Keratinocyte (primary cell): ENCODE results near the gene CPAMD8. TPM values are rescaled to one million over a fixed set of nuclear protein-coding genes. Genes with fewer than 3 reads are reported as not detected.

ENCODE experiments used
- DNase-seq: peaks from one replicate; pipeline ENCODE4 v3.0.0-alpha.2; 2011; ENCODE audit warnings: low read depth, missing footprints, low spot score
- FAIRE-seq: peaks from 2 replicates; lab custom pipeline; 2011; peaks lifted over from hg19 to GRCh38; lab: Jason Lieb, UNC
- H2AFZ ChIP-seq: 2 replicates; pipeline ENCODE4 v1.6.0; 2012; ENCODE audit warnings: low read length, control low read depth, inconsistent platforms; ENCODE audit not compliant: control insufficient read depth
- H3K27ac ChIP-seq: 2 replicates; pipeline ENCODE4 v1.5.1; 2011; ENCODE audit warnings: low read length; ENCODE audit not compliant: control insufficient read depth, insufficient read depth
- H3K27me3 ChIP-seq: 3 replicates; pipeline ENCODE4 v1.6.0; 2011; ENCODE audit warnings: low read length; ENCODE audit not compliant: control insufficient read depth, insufficient read depth; ENCODE audit errors: extremely low read depth
- H3K36me3 ChIP-seq, 2 experiments: 2 replicates in 1 of 2; 3 replicates in 1 of 2; pipeline ENCODE4 v1.5.1; 2011; ENCODE audit warnings: low read length in 2 of 2, mild to moderate bottlenecking in 1 of 2; ENCODE audit not compliant: control insufficient read depth in 2 of 2, insufficient read depth in 2 of 2; ENCODE audit errors: extremely low read depth in 1 of 2
- H3K4me1 ChIP-seq: 3 replicates; pipeline ENCODE4 v1.5.1; 2011; ENCODE audit warnings: low read length; ENCODE audit not compliant: control insufficient read depth, insufficient read depth; ENCODE audit errors: extremely low read depth
- H3K4me2 ChIP-seq: 3 replicates; pipeline ENCODE4 v1.6.0; 2011; ENCODE audit warnings: low read depth, low read length; ENCODE audit not compliant: control insufficient read depth, insufficient read depth; ENCODE audit errors: extremely low read depth
- H3K4me3 ChIP-seq, 3 experiments: fragments of 200-600 bp in 1 of 3; sonication (generic) in 1 of 3; 2 replicates in 2 of 3; 3 replicates in 1 of 3; pipeline ENCODE4 v1.5.1; 2011 to 2016; ENCODE audit warnings: low read length in 3 of 3, mild to moderate bottlenecking in 3 of 3, control low read depth in 2 of 3, inconsistent platforms in 1 of 3, low read depth in 1 of 3, mixed read lengths in 1 of 3, mixed run types in 1 of 3, moderate library complexity in 1 of 3; ENCODE audit not compliant: control insufficient read depth in 2 of 3, insufficient read depth in 2 of 3; ENCODE audit errors: extremely low read depth in 1 of 3
- H3K79me2 ChIP-seq: 2 replicates; pipeline ENCODE4 v1.6.0; 2012; ENCODE audit warnings: low read length; ENCODE audit not compliant: control insufficient read depth, insufficient read depth
- H3K9ac ChIP-seq: 3 replicates; pipeline ENCODE4 v1.6.0; 2011; ENCODE audit warnings: low read length; ENCODE audit not compliant: control insufficient read depth, insufficient read depth; ENCODE audit errors: extremely low read depth
- H3K9me1 ChIP-seq: 3 replicates; pipeline ENCODE4 v1.6.0; 2011; ENCODE audit warnings: low read length; ENCODE audit not compliant: control insufficient read depth, insufficient read depth; ENCODE audit errors: extremely low read depth
- H3K9me3 ChIP-seq: 2 replicates; pipeline ENCODE4 v1.5.1; 2012; ENCODE audit warnings: low read depth, low read length; ENCODE audit not compliant: control insufficient read depth
- H4K20me1 ChIP-seq: 3 replicates; pipeline ENCODE4 v1.6.0; 2011; ENCODE audit warnings: low read length; ENCODE audit not compliant: control insufficient read depth, insufficient read depth; ENCODE audit errors: extremely low read depth
- CTCF ChIP-seq, 3 experiments: IDR thresholded peaks in 1 of 3; conservative IDR thresholded peaks in 1 of 3; optimal IDR thresholded peaks in 1 of 3; 2 replicates in 2 of 3; 3 replicates in 1 of 3; pipeline versions ENCODE3 to v1.5.1; 2011; ENCODE audit warnings: low read length in 3 of 3, mild to moderate bottlenecking in 3 of 3, moderate library complexity in 2 of 3, control low read depth in 1 of 3, inconsistent platforms in 1 of 3; ENCODE audit not compliant: insufficient read depth in 2 of 3; ENCODE audit errors: extremely low read depth in 1 of 3
- EZH2 ChIP-seq: IDR thresholded peaks from one replicate; pipeline ENCODE4 v1.6.1; 2012; ENCODE audit warnings: inconsistent platforms, mild to moderate bottlenecking, low read length, moderate library complexity
- dilution Hi-C: fragments of 300-500 bp; cut with MboI; formaldehyde crosslinking; loops from one replicate; pipeline ENCODE4 v1.7.0; 2020; ENCODE audit warnings: low sequenced_read_pairs; ENCODE audit not compliant: extremely low pct_ligation_motif_present
- polyA plus RNA-seq, 5 experiments: library from polyadenylated mRNA; depleted of rRNA in 3 of 5; stranded (reverse) in 3 of 5; stranded (forward) in 1 of 5; unstranded in 1 of 5; fragments of >200 nt; gene quantifications; 1 replicate in 1 of 5; 2 replicates in 3 of 5; 3 replicates in 1 of 5; pipeline versions ENCODE4 v1.2.1 to v1.2.3, GENCODE V29; 2011 to 2012; ENCODE audit warnings: missing spikeins in 2 of 5, low read depth in 1 of 5, low replicate concordance in 1 of 5

CPAMD8 gene
- polyA plus RNA-seq, 1 donor (not counting 4 experiments of a cell fraction or from before 2014, with no cell fraction given), result 0.38 TPM

GRCh38 chr19:16951529-16951928, 75.1 kb downstream of the CPAMD8 start:
- DNase-seq (peak; percentile 26), FAIRE-seq (peak; percentile 87)
- no peaks in the 10 kb centered on the region for H4K20me1 ChIP-seq
- TF ChIP-seq EZH2 (no peak), CTCF (optimal IDR thresholded peaks at IDR 0.05 in 1 of 3, IDR thresholded peaks at IDR 0.05 in 1 of 3, conservative IDR thresholded peaks at IDR 0.05 in 1 of 3; ENCODE audit: extremely low read depth in 1 of 3, insufficient read depth in 2 of 3, low read length in 3 of 3) (no peak)
- no peak overlapping the region for H3K27ac ChIP-seq
- no peaks in the 10 kb centered on the region for H3K36me3 ChIP-seq
- H3K9me3 ChIP-seq, result peaks cover 1% of the 10 kb centered on the region
- no peaks in the 10 kb centered on the region for H3K27me3 ChIP-seq
- H3K4me1 ChIP-seq, result peaks cover 7% of the 10 kb centered on the region
- no peaks in the 10 kb centered on the region for H3K79me2 ChIP-seq
- no peak overlapping the region for H3K9ac ChIP-seq
- H3K9me1 ChIP-seq, result no peaks in the 10 kb centered on the region
- H2AFZ ChIP-seq, result no peak overlapping the region
- dilution Hi-C loops, result no loop called here
- peak overlapping the region; percentile 34 for H3K4me2 ChIP-seq
- no peak overlapping the region for H3K4me3 ChIP-seq

- Histone ChIP-seq H3K27ac (no peak overlapping the region), H3K36me3 (no peaks in the 10 kb centered on the region), H3K9ac (no peak overlapping the region), H3K79me2 (no peaks in the 10 kb centered on the region), H3K4me2 (no peak overlapping the region), H3K27me3 (no peaks in the 10 kb centered on the region), H3K4me3 (no peak overlapping the region), H4K20me1 (no peaks in the 10 kb centered on the region), H3K4me1 (peaks cover 7% of the 10 kb centered on the region), H2AFZ (no peak overlapping the region), H3K9me1 (no peaks in the 10 kb centered on the region), H3K9me3 (peaks cover 10% of the 10 kb centered on the region)
- dilution Hi-C loops, result no loop called here
- no peak for FAIRE-seq
- TF ChIP-seq EZH2 (no peak), CTCF (optimal IDR thresholded peaks at IDR 0.05 in 1 of 3, IDR thresholded peaks at IDR 0.05 in 1 of 3, conservative IDR thresholded peaks at IDR 0.05 in 1 of 3; ENCODE audit: extremely low read depth in 1 of 3, insufficient read depth in 2 of 3, low read length in 3 of 3) (no peak)
- no peak for DNase-seq
These were observed 77.0 kb downstream of the CPAMD8 start for GRCh38 chr19:16949496-16950023.
